ENCODE results near the gene CNN2. TPM values are rescaled to one million over a fixed set of nuclear protein-coding genes. Genes with fewer than 3 reads are reported as not detected.

The CNN2 gene
- total RNA-seq, 4 donors from 2014 or later = 60.7 to 88.2 (median 82.2) TPM

DNA sequence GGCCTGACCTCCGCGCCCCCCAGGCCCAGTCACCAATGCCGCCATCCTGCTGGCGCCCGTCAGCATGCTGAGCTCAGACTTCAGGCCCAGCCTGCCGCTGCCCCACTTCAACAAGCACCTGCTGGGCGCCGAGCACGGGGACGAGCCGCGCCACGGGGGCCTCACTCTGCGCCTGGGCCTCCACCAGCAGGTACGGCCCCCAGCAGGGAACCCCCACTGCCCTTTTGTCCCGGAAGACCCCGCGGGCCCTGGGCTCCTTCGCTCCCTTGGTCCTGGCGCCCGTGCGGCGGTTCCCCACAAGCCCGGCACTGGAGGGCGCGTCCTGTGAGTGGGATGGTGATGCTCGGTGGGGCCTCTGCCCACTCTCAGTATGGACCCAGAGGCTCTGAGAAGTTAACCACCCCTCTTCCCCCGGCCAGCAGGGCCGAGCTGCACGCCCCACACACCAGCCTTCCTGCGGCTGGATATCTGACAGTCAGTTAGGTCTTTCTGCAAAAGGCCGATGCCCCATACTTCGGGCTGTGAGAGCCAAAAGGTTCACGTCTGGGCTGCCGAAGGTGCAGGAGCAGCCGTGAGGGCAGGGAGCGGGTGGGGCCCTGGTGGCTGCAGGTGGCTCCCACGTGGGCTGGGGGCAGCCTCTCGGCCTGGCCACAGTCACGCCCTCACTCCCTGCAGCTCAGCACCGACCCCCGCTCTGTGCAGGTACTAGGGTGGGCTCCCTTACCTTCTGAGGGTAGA is 34.3 kb upstream of the CNN2 start:
- Histone ChIP-seq H3K27me3 (no peaks in the 10 kb centered on the region), H3K36me3 (peaks cover 15 to 19% of the 10 kb centered on the region in 2 donors), H3K27ac (no peak overlapping the region), H3K9me3 (no peaks in the 10 kb centered on the region), H3K4me1 (peaks cover 19 to 26% of the 10 kb centered on the region in 2 donors), H3K4me3 (replicated peaks in 1 of 3) (no peak overlapping the region)
- 96 to 99% methylated on average over 30 to 33 of the region's 42 CpGs for WGBS, 2 donors
- intact Hi-C loops (cut with DNase I) = no loop called here
- no peak for TF ChIP-seq POLR2A (IDR thresholded peaks at IDR 0.05)
- TF ChIP-seq, protein P1, sequence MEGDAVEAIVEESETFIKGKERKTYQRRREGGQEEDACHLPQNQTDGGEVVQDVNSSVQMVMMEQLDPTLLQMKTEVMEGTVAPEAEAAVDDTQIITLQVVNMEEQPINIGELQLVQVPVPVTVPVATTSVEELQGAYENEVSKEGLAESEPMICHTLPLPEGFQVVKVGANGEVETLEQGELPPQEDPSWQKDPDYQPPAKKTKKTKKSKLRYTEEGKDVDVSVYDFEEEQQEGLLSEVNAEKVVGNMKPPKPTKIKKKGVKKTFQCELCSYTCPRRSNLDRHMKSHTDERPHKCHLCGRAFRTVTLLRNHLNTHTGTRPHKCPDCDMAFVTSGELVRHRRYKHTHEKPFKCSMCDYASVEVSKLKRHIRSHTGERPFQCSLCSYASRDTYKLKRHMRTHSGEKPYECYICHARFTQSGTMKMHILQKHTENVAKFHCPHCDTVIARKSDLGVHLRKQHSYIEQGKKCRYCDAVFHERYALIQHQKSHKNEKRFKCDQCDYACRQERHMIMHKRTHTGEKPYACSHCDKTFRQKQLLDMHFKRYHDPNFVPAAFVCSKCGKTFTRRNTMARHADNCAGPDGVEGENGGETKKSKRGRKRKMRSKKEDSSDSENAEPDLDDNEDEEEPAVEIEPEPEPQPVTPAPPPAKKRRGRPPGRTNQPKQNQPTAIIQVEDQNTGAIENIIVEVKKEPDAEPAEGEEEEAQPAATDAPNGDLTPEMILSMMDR (IDR thresholded peaks at IDR 0.05) = no peak
- DNase-seq = no peak

DNA sequence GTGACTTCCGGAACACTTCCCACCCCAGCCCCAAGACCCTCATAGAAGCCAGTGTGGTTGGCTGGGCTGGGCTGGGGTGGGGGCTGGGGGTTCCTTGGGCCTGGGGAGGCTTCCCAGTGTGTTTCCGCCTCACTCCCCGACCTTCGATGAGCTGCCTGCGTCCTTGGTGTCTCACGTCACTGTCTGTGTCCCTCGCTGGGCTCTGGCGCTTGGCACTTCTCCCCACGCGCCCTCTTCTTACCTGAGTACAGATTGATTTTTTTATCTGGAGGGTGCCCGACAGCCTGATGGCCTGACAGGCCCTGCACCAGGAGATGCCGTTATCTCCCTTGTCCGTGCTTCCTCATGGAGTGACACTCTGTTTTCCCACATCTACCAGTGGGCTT is 33.7 kb upstream of the CNN2 start:
- H3K27ac ChIP-seq = no peak overlapping the region
- TF ChIP-seq, protein P1 (IDR thresholded peaks at IDR 0.05) = no peak
- no peak for TF ChIP-seq POLR2A (IDR thresholded peaks at IDR 0.05)
- WGBS, 2 donors = 96 to 97% methylated on average over 13 of the region's 13 CpGs
- no peaks in the 10 kb centered on the region for H3K9me3 ChIP-seq
- no peak overlapping the region for H3K4me3 ChIP-seq (replicated peaks in 1 of 3)
- H3K36me3 ChIP-seq = peaks cover 15 to 19% of the 10 kb centered on the region in 2 donors
- intact Hi-C loops (cut with DNase I) = no loop called here
- peaks cover 19 to 26% of the 10 kb centered on the region in 2 donors for H3K4me1 ChIP-seq
- no peaks in the 10 kb centered on the region for H3K27me3 ChIP-seq
- no peak for DNase-seq

DNA sequence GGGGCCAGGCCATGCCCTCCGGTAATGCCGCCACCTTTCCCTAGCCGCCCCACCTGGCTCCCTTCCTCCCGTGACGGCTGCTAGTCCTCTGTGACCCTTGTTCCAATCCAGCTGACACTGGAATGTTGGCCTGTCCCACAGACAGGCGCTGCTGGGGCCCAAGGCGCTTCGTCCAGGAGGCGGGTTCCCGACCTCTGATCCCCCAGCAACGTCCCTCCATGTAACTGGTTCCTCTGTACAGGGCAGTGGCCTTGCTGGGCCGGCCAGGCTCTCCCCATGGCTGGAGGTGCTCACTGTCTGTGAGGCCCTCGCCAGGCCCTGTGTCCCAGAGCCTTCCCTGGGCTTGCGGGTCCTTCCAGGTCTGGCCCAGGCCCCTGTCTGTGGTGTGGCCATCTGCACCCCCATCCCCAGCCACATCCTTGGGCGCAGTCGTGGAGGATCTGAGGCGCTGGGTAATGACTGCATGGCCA is 33.0 kb upstream of the CNN2 start:
- H3K4me1 ChIP-seq = peaks cover 19 to 26% of the 10 kb centered on the region in 2 donors
- H3K36me3 ChIP-seq = peaks cover 15 to 19% of the 10 kb centered on the region in 2 donors
- H3K4me3 ChIP-seq (replicated peaks in 1 of 3) = no peak overlapping the region
- no peaks in the 10 kb centered on the region for H3K27me3 ChIP-seq
- TF ChIP-seq, protein P1 (IDR thresholded peaks at IDR 0.05) = no peak
- no peak for TF ChIP-seq POLR2A (IDR thresholded peaks at IDR 0.05)
- 93 to 94% methylated on average over 6 to 14 of the region's 17 CpGs for WGBS, 2 donors
- no peak overlapping the region for H3K27ac ChIP-seq
- intact Hi-C loops (cut with DNase I) = no loop called here
- DNase-seq = no peak
- no peaks in the 10 kb centered on the region for H3K9me3 ChIP-seq

DNA sequence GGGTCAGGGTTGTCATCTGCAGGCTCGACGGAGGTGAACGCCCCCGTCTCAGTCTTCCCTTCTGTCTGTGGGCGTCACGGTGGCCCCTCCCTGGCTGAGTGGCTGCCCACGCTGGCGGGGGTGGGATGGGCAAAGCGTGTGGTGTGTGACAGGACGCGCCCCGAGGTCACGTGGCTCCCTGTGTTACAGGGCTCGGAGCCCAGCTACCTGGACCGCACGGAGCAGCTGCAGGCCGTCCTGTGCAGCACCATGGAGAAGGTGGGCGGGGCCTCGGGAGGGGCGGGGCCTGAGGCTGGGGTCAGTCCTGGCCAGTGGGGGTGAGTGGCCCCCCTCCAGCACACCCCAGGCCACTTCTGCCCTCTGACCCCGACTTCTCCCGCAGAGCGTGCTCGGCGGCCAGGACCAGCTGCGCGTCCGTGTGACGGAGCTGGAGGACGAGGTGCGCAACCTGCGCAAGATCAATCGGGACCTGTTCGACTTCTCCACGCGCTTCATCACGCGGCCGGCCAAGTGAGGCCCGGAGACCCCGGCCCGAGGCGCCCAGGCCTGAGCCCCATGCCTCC is 32.5 kb upstream of the CNN2 start:
- no peak overlapping the region for H3K27ac ChIP-seq
- H3K9me3 ChIP-seq = no peaks in the 10 kb centered on the region
- DNase-seq = no peak
- 87 to 91% methylated on average over 35 to 43 of the region's 43 CpGs for WGBS, 2 donors
- no peak overlapping the region for H3K4me3 ChIP-seq (replicated peaks in 1 of 3)
- TF ChIP-seq POLR2A (IDR thresholded peaks at IDR 0.05) = no peak
- TF ChIP-seq, protein P1 (IDR thresholded peaks at IDR 0.05) = no peak
- peaks cover 15 to 19% of the 10 kb centered on the region in 2 donors for H3K36me3 ChIP-seq
- peaks cover 19 to 26% of the 10 kb centered on the region in 2 donors for H3K4me1 ChIP-seq
- intact Hi-C loops (cut with DNase I) = no loop called here
- H3K27me3 ChIP-seq = no peaks in the 10 kb centered on the region

DNA sequence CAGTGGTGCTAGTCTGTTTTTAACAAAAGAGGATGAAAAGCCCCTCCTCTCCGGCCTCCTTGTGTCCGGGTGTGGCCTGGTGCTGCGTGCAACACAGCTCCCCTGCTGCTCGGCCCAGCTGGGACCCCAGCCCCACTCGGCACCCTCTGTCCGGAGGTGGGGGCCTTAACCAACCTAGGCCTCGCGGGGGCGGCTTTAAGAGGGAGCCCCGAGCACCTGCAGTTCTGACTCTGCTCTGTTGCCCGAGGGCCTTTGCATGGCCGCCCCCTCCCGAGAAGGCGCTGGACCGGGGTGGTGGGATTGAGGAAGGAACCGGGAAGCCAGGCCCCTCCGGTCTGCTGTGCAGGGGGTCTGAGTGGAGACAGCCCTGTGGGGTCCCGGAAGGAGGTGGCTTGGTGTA is 31.9 kb upstream of the CNN2 start:
- Histone ChIP-seq H3K27ac (peak overlapping the region in 2 of 3 donors; percentile 73 to 83), H3K36me3 (peaks cover 15 to 19% of the 10 kb centered on the region in 2 donors), H3K4me3 (replicated peaks in 1 of 3) (no peak overlapping the region), H3K4me1 (peaks cover 19 to 26% of the 10 kb centered on the region in 2 donors), H3K9me3 (no peaks in the 10 kb centered on the region), H3K27me3 (no peaks in the 10 kb centered on the region)
- intact Hi-C loops (cut with DNase I) = no loop called here
- DNase-seq = no peak
- 92 to 93% methylated on average over 17 to 18 of the region's 18 CpGs for WGBS, 2 donors
- TF ChIP-seq POLR2A (IDR thresholded peaks at IDR 0.05) = no peak
- TF ChIP-seq, protein P1 (IDR thresholded peaks at IDR 0.05) = no peak

All from thyroid gland (tissue), 4 donors.